SK-MEL-5 (cell line): ENCODE results near the gene SEC24A. TPM values are rescaled to one million over a fixed set of nuclear protein-coding genes. Genes with fewer than 3 reads are reported as not detected.

Experiments
- small RNA-seq, 2 experiments: library from RNA; depleted of rRNA; stranded (forward); fragments of <200 nt; gene quantifications; one replicate each; pipeline ENCODE3, GENCODE V24; 2014
- total RNA-seq: library from RNA; depleted of rRNA; stranded (reverse); fragments of >200 nt; shearing (Covaris generic); gene quantifications from 2 replicates; pipeline ENCODE4 v1.2.3, GENCODE V29; 2014; rRNA removed

SEC24A gene
- total RNA-seq, 1 experiment from 2014 or later, result 13.8 TPM

Small RNAs within 50 kb of the gene (small RNA-seq; reads per million reads assigned to genes)
- gene RNU6-1164P (0 reads per million in 2 experiments), gene RNU6-1311P (0 reads per million in 2 experiments), gene RNU6-757P (0 reads per million in 2 experiments)

Other genes with a start within 250 kb of the SEC24A start
- 39.1 and 43.6 TPM in 2 replicates for gene CDKN2AIPNL, start 236.9 kb upstream of the SEC24A start, total RNA-seq
- 21.8 and 23.6 TPM in 2 replicates for gene JADE2, start 123.1 kb upstream of the SEC24A start, total RNA-seq
- gene SAR1B, start 16.0 kb upstream of the SEC24A start, total RNA-seq, result 61.9 and 66.7 TPM in 2 replicates
- 25.6 and 25.8 TPM in 2 replicates for gene CAMLG, start 89.8 kb downstream of the SEC24A start, total RNA-seq
- 19.6 and 20.0 TPM in 2 replicates for gene DDX46, start 110.0 kb downstream of the SEC24A start, total RNA-seq
- gene C5orf24, start 197.2 kb downstream of the SEC24A start, total RNA-seq, result 41.7 and 42.2 TPM in 2 replicates
- gene TXNDC15, start 225.6 kb downstream of the SEC24A start, total RNA-seq, result 84.7 and 94.9 TPM in 2 replicates